GM23248 (cell line): ENCODE data around the gene DMRT3.

Source experiments
- EZH2 ChIP-seq: fragments of 200-600 bp; sonication (generic); IDR thresholded peaks from 2 replicates; pipeline ENCODE4 v1.6.1; 2018; ENCODE audit warnings: antibody characterized with exemption, mild to moderate bottlenecking; ENCODE audit not compliant: insufficient read depth, poor library complexity, severe bottlenecking
- EZH2phosphoT487 ChIP-seq: fragments of 200-600 bp; sonication (generic); IDR thresholded peaks from 2 replicates; pipeline ENCODE4 v1.6.1; 2018; ENCODE audit warnings: antibody characterized with exemption, moderate library complexity, mild to moderate bottlenecking, low read depth; ENCODE audit not compliant: insufficient read depth

GRCh38 chr9:974031-974995, 2.1 kb upstream of the DMRT3 start:
- TF ChIP-seq EZH2 (no peak), EZH2phosphoT487 (no peak)
